GM12865 (cell line): ENCODE data around the gene ADNP2.
A peak's percentile ranks its signal among the peaks of the same experiment; 100 is the strongest.

Source experiments
- DNase-seq: peaks from one replicate; pipeline ENCODE4 v3.0.0; 2010; ENCODE audit warnings: low read depth
- H3K4me3 ChIP-seq: 2 replicates; pipeline ENCODE4 v1.5.1; 2011; ENCODE audit warnings: mild to moderate bottlenecking, low read depth, low read length, control low read depth
- TF ChIP-seq, protein P1 (sequence below): IDR thresholded peaks from 2 replicates; pipeline ENCODE4 v1.5.1; 2011; ENCODE audit warnings: low read length, control low read depth, low read depth, inconsistent platforms; ENCODE audit not compliant: insufficient read depth; ENCODE audit errors: missing control alignments

The ADNP2 gene

DNA sequence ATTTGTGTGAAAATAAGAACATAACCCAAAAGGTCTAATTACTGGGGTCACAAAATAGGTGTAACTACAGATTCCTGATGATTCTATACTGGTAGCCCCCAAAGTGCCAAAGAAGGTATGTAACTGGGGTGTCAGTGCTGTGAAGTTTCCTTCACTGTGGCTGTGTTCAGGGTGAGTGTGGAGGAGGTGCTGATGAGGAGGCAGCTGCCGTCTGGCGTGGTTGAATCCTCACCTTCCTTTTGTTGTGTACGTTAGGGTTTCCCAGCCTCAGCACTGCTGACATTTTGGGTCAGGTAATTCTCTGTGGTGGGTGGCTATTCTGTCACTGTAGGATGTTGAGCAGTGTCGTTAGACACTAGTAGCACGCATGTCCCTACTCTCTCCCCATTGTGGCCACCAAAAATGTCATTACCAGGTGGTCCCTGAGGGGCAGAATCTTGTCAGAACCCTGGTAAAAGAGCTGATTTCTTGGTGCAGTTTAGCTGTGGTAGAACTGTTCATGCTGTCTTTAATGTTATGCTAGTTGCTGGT lies 31.5 kb downstream of the ADNP2 start:
- TF ChIP-seq, protein P1, sequence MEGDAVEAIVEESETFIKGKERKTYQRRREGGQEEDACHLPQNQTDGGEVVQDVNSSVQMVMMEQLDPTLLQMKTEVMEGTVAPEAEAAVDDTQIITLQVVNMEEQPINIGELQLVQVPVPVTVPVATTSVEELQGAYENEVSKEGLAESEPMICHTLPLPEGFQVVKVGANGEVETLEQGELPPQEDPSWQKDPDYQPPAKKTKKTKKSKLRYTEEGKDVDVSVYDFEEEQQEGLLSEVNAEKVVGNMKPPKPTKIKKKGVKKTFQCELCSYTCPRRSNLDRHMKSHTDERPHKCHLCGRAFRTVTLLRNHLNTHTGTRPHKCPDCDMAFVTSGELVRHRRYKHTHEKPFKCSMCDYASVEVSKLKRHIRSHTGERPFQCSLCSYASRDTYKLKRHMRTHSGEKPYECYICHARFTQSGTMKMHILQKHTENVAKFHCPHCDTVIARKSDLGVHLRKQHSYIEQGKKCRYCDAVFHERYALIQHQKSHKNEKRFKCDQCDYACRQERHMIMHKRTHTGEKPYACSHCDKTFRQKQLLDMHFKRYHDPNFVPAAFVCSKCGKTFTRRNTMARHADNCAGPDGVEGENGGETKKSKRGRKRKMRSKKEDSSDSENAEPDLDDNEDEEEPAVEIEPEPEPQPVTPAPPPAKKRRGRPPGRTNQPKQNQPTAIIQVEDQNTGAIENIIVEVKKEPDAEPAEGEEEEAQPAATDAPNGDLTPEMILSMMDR, result no peak
- DNase-seq, result no peak
- no peak overlapping the region for H3K4me3 ChIP-seq

DNA sequence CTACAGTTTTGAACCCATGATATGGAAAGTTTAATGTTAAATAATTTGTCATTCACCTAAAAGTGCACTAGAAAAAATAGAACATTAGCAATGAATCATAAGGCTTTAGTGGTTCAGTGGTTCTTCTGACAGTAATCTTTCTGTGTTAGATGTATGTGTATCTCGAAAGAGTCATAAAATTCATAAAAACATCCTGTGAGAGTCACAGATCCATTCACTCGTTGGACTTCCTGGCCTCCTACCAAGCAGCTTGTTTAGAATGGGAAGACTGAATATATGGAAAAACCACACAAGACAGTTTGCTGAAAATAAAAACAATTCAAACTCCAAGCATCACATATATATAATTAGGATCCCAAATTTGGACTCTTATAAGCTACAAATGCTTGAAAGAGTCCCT lies 34.8 kb downstream of the ADNP2 start:
- TF ChIP-seq, protein P1, result no peak
- no peak overlapping the region for H3K4me3 ChIP-seq
- no peak for DNase-seq

DNA sequence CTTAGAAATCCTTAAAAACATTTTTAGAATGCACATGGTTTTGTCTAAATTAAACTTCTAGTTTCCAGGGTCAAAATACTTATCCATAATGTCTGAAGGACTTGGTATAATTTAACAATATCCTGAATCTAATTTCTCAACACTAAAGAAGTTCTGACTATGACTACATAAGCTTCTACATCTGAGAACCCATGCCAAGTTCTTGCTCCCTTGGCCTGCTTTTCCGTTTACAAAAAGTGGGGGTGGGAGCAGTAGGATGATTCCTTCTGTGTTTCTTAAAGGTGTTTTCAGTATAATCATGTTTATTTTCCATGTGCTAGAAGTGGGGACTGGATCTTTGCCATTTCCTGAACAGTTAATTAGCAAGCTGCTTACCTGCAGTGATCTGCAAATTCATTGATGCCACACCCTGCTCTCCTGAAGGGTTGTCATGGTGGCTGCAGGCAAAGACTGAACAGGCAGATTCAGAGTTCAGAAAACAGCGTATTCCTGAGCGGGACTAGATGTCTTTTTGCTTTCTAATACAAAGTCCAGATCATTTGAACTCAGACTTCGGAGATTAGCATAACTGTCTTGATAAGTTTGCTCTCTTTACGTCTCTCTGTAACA lies 36.2 kb downstream of the ADNP2 start:
- DNase-seq, result no peak
- no peak overlapping the region for H3K4me3 ChIP-seq
- TF ChIP-seq, protein P1, result no peak

DNA sequence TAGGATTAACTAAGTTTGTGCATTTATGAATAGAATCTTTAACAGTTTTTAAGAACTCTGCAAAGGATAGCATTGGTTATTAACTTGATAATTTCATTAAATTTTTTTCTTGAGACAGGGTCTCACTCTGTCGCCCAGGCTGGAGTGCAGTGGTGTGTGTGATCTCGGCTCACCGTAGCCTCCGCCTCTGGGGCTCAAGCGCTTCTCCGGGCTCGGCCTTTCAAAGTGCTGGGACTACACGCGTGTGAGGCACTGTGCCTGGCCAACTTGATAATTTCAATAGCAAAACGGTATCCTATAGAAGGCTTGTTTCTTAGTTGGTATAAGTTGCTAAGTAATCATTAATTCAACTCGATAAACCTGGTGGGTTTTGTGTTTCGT lies 38.0 kb downstream of the ADNP2 start:
- peak overlapping the region; percentile 60 for H3K4me3 ChIP-seq
- peak; percentile 24 for DNase-seq
- TF ChIP-seq, protein P1, result no peak

DNA sequence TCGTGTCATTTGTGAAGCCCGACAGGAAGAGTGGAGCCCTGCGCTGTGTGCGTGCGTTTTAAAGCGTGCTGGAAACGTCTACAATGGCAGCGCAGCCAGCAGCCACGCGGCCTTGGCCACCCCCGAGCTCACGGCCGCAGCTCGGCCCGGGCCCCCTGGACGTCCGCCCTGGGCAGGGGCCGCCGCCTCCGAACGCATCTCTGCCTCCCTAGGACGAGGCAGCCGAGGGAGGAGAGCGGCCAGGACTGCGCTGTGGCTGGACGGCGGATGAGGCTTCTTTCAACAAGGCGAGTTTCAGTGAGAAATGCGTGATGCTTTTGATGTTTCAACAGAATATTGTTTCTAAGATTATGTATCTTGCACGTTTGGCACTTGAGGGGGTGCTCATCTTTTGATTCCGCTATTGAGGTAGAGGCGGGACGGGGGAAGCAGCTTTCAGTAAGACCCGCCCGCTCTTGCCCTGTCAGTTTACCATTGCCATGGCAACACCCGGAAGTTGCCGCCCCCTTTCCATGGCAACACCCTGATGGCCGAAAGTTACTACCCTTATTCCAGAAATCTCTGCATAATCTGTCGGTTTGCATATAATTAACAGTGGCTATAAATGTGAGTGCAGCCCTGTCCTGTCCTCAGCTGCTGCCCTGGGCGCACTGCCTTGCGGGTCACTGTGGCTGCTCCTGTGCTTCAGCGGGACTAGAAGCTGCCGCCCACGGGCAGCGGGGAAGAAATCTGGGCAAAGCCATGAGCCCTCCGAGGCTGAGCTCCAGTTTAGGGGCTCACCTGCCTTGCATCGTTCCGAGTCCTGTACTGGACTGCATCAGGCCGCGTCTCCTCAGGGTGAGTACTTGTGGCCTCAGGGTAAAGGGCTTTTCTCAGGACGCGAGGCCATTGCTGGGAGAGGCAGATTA lies 38.6 kb downstream of the ADNP2 start:
- TF ChIP-seq, protein P1, result no peak
- DNase-seq, result peak; percentile 89
- H3K4me3 ChIP-seq, result peak overlapping the region; percentile 60

DNA sequence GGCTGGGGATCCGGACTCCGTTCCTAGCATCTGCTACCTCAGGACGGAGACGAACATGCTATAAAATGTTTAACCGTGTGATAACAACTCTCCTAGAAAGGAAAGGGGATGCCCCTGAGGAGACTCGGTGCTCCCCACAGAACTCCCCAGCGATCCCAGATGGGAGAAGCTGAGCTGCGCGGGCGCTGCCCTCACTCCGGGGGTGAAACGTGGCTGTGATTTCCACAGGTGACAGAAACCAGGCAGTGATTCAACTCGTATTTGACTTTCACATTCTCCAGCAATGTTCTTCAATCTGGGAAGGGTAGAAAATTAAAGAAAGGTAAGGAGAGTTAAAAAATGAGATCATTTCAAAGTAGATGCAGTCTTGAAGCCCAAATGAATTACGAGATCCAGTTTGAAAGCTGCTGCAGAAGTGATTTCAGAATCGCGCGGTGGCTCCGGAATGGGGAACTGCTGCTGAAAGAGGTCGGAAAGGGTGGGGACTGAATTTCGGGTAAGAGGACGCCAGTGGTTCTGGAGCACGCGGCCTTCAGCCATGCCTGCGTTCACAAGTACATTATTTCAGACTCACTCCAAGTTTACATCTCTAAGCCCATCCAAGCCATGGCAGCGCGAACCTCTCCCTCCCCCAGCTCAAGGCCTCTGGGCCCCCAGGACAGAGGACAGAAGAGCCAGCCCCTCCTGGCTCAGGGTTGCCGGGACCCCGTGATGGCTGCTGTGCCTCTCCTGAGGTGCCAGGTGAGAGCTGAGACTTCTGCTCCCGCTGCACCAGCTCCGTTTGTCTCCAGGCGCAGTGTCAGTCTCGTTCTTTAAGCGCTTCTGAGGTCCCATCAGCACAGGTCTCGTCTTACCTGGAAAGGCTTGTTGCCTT lies 39.5 kb downstream of the ADNP2 start:
- TF ChIP-seq, protein P1, result no peak
- DNase-seq, result peak; percentile 34
- H3K4me3 ChIP-seq, result peak overlapping the region; percentile 60
